Peyer's patch (tissue), 4 donors: ENCODE results near the gene ZBTB44.
A peak's percentile ranks its signal among the peaks of the same experiment; 100 is the strongest.

Source experiments
- POLR2A ChIP-seq, 2 donors: fragments of 450-650 bp; IDR thresholded peaks; one replicate each; pipeline ENCODE4 v1.5.1; 2017; ENCODE audit warnings: antibody characterized with exemption in 2 of 2, mild to moderate bottlenecking in 2 of 2, moderate library complexity in 2 of 2
- TF ChIP-seq, protein P1 (sequence below), 6 experiments: fragments of 450-650 bp in 4 of 6; fragments of 200-600 bp in 2 of 6; sonication (generic) in 1 of 6; IDR thresholded peaks; one replicate each; pipeline ENCODE4 v1.5.1; 2017 to 2019; ENCODE audit warnings: antibody characterized with exemption in 6 of 6, mild to moderate bottlenecking in 3 of 6, moderate library complexity in 1 of 6

DNA sequence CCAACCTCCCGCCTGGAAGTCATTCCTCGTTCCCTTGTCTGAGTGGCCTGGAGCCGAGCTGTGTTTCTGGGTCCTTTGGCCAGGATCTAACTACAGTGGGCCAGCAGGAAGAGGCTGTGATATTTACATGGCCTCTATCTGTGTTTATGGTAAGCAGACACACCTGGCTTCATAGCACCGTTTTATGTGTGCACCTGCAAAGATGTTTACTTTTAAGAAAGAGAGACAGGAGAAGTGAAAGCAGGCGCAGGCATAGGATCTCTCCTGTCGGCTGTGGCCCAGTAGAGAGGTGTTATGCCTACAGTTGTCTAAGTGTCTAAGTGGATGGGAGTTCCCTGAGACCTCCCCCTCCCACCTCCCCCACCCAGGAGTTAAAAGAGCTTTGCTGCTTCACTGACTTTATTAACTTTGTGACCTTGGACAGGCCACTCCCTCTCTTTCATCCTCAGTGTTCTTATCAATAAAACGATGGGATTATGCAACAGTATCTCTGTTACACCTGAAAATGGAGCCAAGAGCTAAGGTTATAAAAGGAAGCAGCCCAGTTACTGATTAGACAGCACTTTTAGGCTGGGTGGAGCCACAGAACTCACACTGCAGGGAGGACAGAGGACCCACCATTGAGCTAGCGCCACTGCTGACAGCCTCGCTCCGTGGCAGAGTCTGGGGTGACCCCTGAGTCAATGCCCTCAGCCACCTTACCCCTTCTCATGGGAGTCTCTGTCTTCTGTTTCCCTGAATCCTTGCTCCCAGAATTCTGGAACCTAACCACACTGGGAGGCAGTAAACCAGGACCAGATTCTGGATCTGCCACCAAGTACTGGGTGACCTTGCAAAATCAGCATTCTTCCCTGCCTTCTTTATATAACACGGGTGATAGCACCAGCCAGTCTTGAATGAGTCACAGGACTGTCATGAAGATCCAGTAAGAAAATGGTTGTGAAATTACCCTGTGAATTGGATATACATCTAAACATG lies 133.1 kb downstream of the ZBTB44 start:
- TF ChIP-seq, protein P1, sequence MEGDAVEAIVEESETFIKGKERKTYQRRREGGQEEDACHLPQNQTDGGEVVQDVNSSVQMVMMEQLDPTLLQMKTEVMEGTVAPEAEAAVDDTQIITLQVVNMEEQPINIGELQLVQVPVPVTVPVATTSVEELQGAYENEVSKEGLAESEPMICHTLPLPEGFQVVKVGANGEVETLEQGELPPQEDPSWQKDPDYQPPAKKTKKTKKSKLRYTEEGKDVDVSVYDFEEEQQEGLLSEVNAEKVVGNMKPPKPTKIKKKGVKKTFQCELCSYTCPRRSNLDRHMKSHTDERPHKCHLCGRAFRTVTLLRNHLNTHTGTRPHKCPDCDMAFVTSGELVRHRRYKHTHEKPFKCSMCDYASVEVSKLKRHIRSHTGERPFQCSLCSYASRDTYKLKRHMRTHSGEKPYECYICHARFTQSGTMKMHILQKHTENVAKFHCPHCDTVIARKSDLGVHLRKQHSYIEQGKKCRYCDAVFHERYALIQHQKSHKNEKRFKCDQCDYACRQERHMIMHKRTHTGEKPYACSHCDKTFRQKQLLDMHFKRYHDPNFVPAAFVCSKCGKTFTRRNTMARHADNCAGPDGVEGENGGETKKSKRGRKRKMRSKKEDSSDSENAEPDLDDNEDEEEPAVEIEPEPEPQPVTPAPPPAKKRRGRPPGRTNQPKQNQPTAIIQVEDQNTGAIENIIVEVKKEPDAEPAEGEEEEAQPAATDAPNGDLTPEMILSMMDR (IDR thresholded peaks at IDR 0.05) = no peak
- peak; percentile 37 to 59 for TF ChIP-seq POLR2A (IDR thresholded peaks at IDR 0.05)
